ENCODE data around the gene FA2H. TPM values are rescaled to one million over a fixed set of nuclear protein-coding genes. Genes with fewer than 3 reads are reported as not detected.
A peak's percentile ranks its signal among the peaks of the same experiment; 100 is the strongest.

The FA2H gene, protein sequence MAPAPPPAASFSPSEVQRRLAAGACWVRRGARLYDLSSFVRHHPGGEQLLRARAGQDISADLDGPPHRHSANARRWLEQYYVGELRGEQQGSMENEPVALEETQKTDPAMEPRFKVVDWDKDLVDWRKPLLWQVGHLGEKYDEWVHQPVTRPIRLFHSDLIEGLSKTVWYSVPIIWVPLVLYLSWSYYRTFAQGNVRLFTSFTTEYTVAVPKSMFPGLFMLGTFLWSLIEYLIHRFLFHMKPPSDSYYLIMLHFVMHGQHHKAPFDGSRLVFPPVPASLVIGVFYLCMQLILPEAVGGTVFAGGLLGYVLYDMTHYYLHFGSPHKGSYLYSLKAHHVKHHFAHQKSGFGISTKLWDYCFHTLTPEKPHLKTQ
- total RNA-seq (2014; rRNA removed; shearing (Covaris generic)) = 5.7 and 6.3 TPM in 2 replicates
- 3.8 and 5.7 TPM in 2 replicates for polyA plus RNA-seq (2016; fragmentation: Nextera tagmentation; extraction: Ambion mirVana)
- long read RNA-seq = 0 reads

- Histone ChIP-seq H4K20me1 (replicated peaks; ENCODE audit: insufficient read depth) (no peaks in the 10 kb centered on the region; the same call in none of the 2 replicates), H2AFZ (peak within 1 kb of the TSS; percentile 98), H3K79me2 (replicated peaks; ENCODE audit: insufficient read depth) (no peaks in the 10 kb centered on the region), H3K4me1 (ENCODE audit: insufficient read depth) (peaks cover 15% of the 10 kb centered on the region), H3K36me3 (ENCODE audit: insufficient read depth) (0 out of 2 replicates have a peak, but pooled peaks cover 3% of the 10 kb centered on the region), H3K27ac (ENCODE audit: low read depth) (no peak within 1 kb of the TSS), H3F3A (replicated peaks; ENCODE audit: low read depth) (peaks cover 6% of the 10 kb centered on the region; the same call in 1 of the 2 replicates), H3K4me2 (peak within 1 kb of the TSS; percentile 97), H3K27me3 (ENCODE audit: insufficient read depth) (peaks cover 17% of the 10 kb centered on the region), H3K4me3 (peak within 1 kb of the TSS; percentile 79), H3K9me2 (ENCODE audit: insufficient read depth) (no peaks in the 10 kb centered on the region)
- H3K36me3 Mint-ChIP-seq (ENCODE audit: low read depth) = no peaks in the 10 kb centered on the region
- H3K4me1 Mint-ChIP-seq = peaks cover 6% of the 10 kb centered on the region; the same call in 2 of the 3 replicates
- peak; percentile 96 for ATAC-seq
- no peak within 1 kb of the TSS for H3K27ac Mint-ChIP-seq
- peaks cover 30% of the 10 kb centered on the region for H3K27me3 Mint-ChIP-seq (ENCODE audit: insufficient read depth, low read depth, poor library complexity)
- H3K4me3 Mint-ChIP-seq = peak within 1 kb of the TSS; percentile 75
- TF ChIP-seq JUNB (IDR thresholded peaks at IDR 0.05; ENCODE audit: unreplicated experiment) (no peak), ZNF462 (CRISPR knock-in tag; IDR thresholded peaks at IDR 0.05) (no peak), CTCF (conservative IDR thresholded peaks at IDR 0.05; ENCODE audit: low read depth in 2 of 2) (peak in 1 of 2 experiments; percentile 57), ZNF114 (CRISPR knock-in tag; IDR thresholded peaks at IDR 0.05) (no peak), CREB1 (CRISPR knock-in tag; IDR thresholded peaks at IDR 0.05; ENCODE audit: low read depth) (0 out of 2 replicates have a peak, but pooled peaks have one; percentile 9), ZNF331 (CRISPR knock-in tag; IDR thresholded peaks at IDR 0.05; ENCODE audit: low read depth) (no peak), POLR2AphosphoS5 (IDR thresholded peaks at IDR 0.05; ENCODE audit: low read depth) (peak; percentile 50; the same call in 1 of the 2 replicates)
- TF ChIP-seq, protein P1, sequence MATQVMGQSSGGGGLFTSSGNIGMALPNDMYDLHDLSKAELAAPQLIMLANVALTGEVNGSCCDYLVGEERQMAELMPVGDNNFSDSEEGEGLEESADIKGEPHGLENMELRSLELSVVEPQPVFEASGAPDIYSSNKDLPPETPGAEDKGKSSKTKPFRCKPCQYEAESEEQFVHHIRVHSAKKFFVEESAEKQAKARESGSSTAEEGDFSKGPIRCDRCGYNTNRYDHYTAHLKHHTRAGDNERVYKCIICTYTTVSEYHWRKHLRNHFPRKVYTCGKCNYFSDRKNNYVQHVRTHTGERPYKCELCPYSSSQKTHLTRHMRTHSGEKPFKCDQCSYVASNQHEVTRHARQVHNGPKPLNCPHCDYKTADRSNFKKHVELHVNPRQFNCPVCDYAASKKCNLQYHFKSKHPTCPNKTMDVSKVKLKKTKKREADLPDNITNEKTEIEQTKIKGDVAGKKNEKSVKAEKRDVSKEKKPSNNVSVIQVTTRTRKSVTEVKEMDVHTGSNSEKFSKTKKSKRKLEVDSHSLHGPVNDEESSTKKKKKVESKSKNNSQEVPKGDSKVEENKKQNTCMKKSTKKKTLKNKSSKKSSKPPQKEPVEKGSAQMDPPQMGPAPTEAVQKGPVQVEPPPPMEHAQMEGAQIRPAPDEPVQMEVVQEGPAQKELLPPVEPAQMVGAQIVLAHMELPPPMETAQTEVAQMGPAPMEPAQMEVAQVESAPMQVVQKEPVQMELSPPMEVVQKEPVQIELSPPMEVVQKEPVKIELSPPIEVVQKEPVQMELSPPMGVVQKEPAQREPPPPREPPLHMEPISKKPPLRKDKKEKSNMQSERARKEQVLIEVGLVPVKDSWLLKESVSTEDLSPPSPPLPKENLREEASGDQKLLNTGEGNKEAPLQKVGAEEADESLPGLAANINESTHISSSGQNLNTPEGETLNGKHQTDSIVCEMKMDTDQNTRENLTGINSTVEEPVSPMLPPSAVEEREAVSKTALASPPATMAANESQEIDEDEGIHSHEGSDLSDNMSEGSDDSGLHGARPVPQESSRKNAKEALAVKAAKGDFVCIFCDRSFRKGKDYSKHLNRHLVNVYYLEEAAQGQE (IDR thresholded peaks at IDR 0.05; ENCODE audit: unreplicated experiment) = no peak
- TF ChIP-seq, protein P2, sequence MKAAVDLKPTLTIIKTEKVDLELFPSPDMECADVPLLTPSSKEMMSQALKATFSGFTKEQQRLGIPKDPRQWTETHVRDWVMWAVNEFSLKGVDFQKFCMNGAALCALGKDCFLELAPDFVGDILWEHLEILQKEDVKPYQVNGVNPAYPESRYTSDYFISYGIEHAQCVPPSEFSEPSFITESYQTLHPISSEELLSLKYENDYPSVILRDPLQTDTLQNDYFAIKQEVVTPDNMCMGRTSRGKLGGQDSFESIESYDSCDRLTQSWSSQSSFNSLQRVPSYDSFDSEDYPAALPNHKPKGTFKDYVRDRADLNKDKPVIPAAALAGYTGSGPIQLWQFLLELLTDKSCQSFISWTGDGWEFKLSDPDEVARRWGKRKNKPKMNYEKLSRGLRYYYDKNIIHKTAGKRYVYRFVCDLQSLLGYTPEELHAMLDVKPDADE (IDR thresholded peaks at IDR 0.05) = no peak
- DNase-seq (ENCODE audit: low spot score) = peak; percentile 92
- no peaks in the 10 kb centered on the region for H3K9me3 Mint-ChIP-seq
These were observed at the start of gene FA2H for GRCh38 chr16:74774223-74775139. Gene FA2H, minus strand, starts transcription at chr16:74774820. Its CDS starts 65 bp downstream, at chr16:74774755.

Measured in GM23338 (cell line).